IMR-90 (cell line): ENCODE measurements around the gene DGKG. TPM values are rescaled to one million over a fixed set of nuclear protein-coding genes. Genes with fewer than 3 reads are reported as not detected.

Experiments
- ATAC-seq: fragments of 200-7000 bp; cut with Tn5 transposase; 2 replicates; pipeline ENCODE4 v1.9.1; 2020; ENCODE audit warnings: low read depth, mild to moderate bottlenecking, moderate library complexity
- BruUV-seq: library from RNA; stranded (reverse); fragments of 400-500 nt; replicated peaks from 2 replicates; lab custom pipeline; 2021; lab: Mats Ljungman, UMichigan
- CTCF ChIA-PET: fragments of 300-600 bp; formaldehyde crosslinking; extraction: SDS; loops from one replicate; lab custom pipeline; 2021; ENCODE audit warnings: antibody characterized with exemption; lab: Yijun Ruan, JAX
- POLR2A ChIA-PET: fragments of 300-600 bp; sonication (Branson Sonifier 250); formaldehyde crosslinking; loops from one replicate; lab custom pipeline; 2022; ENCODE audit warnings: antibody characterized with exemption; ENCODE audit not compliant: unreplicated experiment; lab: Charles Lee
- DNase-seq: peaks from one replicate; pipeline ENCODE4 v3.0.0; 2013
- H2AFZ ChIP-seq: replicated peaks from 2 replicates; pipeline ENCODE3; 2013; ENCODE audit warnings: low read length, mild to moderate bottlenecking; ENCODE audit not compliant: poor library complexity
- H2AK5ac ChIP-seq: 2 replicates; pipeline ENCODE4 v1.6.1; 2013; ENCODE audit warnings: low read depth, low read length, inconsistent platforms
- H2AK9ac ChIP-seq: replicated peaks from 2 replicates; pipeline ENCODE3; 2013; ENCODE audit warnings: mild to moderate bottlenecking, low read depth, low read length, moderate library complexity; ENCODE audit not compliant: poor library complexity
- H2BK120ac ChIP-seq: 2 replicates; pipeline ENCODE4 v1.6.1; 2013; ENCODE audit warnings: low read depth, low read length, inconsistent platforms
- H2BK15ac ChIP-seq: 3 replicates; pipeline ENCODE4 v1.6.1; 2013; ENCODE audit warnings: low read depth, low read length, inconsistent platforms
- H2BK20ac ChIP-seq: 2 replicates; pipeline ENCODE4 v1.6.1; 2013; ENCODE audit warnings: low read depth, mild to moderate bottlenecking, inconsistent platforms, low read length, moderate library complexity
- H2BK5ac ChIP-seq: 2 replicates; pipeline ENCODE4 v1.6.1; 2013; ENCODE audit warnings: mild to moderate bottlenecking, low read depth, low read length, inconsistent platforms; ENCODE audit not compliant: poor library complexity, severe bottlenecking
- H3K14ac ChIP-seq: replicated peaks from 2 replicates; pipeline ENCODE4 v1.6.1; 2013; ENCODE audit warnings: low read depth, low read length, inconsistent platforms
- H3K18ac ChIP-seq: 2 replicates; pipeline ENCODE4 v1.6.1; 2013; ENCODE audit warnings: low read depth, low read length, control low read depth
- H3K23ac ChIP-seq: 2 replicates; pipeline ENCODE4 v1.6.1; 2013; ENCODE audit warnings: low read depth, low read length, inconsistent platforms
- H3K27ac ChIP-seq: 2 replicates; pipeline ENCODE4 v1.5.1; 2013; ENCODE audit warnings: mild to moderate bottlenecking, control low read depth, low read length; ENCODE audit not compliant: insufficient read depth
- H3K27me3 ChIP-seq: 2 replicates; pipeline ENCODE4 v1.6.1; 2013; ENCODE audit warnings: low read length; ENCODE audit not compliant: control insufficient read depth, insufficient read depth
- H3K36me3 ChIP-seq: 2 replicates; pipeline ENCODE4 v1.6.1; 2013; ENCODE audit warnings: low read length, mixed read lengths; ENCODE audit not compliant: control insufficient read depth, insufficient read depth
- H3K4ac ChIP-seq: 2 replicates; pipeline ENCODE4 v1.6.1; 2013; ENCODE audit warnings: low read depth, low read length, inconsistent platforms
- H3K4me1 ChIP-seq: 2 replicates; pipeline ENCODE4 v1.6.1; 2013; ENCODE audit warnings: low read length, mixed read lengths; ENCODE audit not compliant: control insufficient read depth, insufficient read depth
- H3K4me2 ChIP-seq: 2 replicates; pipeline ENCODE4 v1.6.1; 2013; ENCODE audit warnings: low read depth, mild to moderate bottlenecking, control low read depth, low read length, moderate library complexity
- H3K4me3 ChIP-seq: 2 replicates; pipeline ENCODE4 v1.5.1; 2013; ENCODE audit warnings: low read depth, mild to moderate bottlenecking, control low read depth, low read length, moderate library complexity; ENCODE audit not compliant: insufficient read depth
- H3K56ac ChIP-seq: 2 replicates; pipeline ENCODE4 v1.6.1; 2013; ENCODE audit warnings: low read length, inconsistent platforms; ENCODE audit not compliant: insufficient read depth; ENCODE audit errors: extremely low read depth
- H3K79me1 ChIP-seq, 2 experiments: 2 replicates each; pipeline ENCODE4 v1.6.1; 2013; ENCODE audit warnings: low read length in 2 of 2, inconsistent platforms in 1 of 2, low read depth in 1 of 2
- H3K9ac ChIP-seq: 2 replicates; pipeline ENCODE4 v1.6.1; 2013; ENCODE audit warnings: low read depth, low read length, control low read depth
- H3K9me1 ChIP-seq: 2 replicates; pipeline ENCODE4 v1.6.1; 2013; ENCODE audit warnings: low read length, inconsistent platforms; ENCODE audit not compliant: insufficient read depth
- H3K9me3 ChIP-seq: 2 replicates; pipeline ENCODE4 v1.6.1; 2013; ENCODE audit warnings: low read length; ENCODE audit not compliant: control insufficient read depth, insufficient read depth
- H4K20me1 ChIP-seq: 2 replicates; pipeline ENCODE4 v1.6.1; 2013; ENCODE audit warnings: low read length, inconsistent platforms; ENCODE audit not compliant: insufficient read depth
- H4K5ac ChIP-seq: 2 replicates; pipeline ENCODE4 v1.6.1; 2013; ENCODE audit warnings: mild to moderate bottlenecking, low read depth, low read length, control low read depth
- H4K8ac ChIP-seq, 2 experiments: 2 replicates each; pipeline ENCODE4 v1.6.1; 2013; ENCODE audit warnings: low read depth in 2 of 2, low read length in 2 of 2, control low read depth in 1 of 2, inconsistent platforms in 1 of 2
- H4K91ac ChIP-seq: 2 replicates; pipeline ENCODE4 v1.6.1; 2013; ENCODE audit warnings: low read depth, low read length, inconsistent platforms; ENCODE audit not compliant: insufficient read depth
- BHLHE40 ChIP-seq: fragments of 150-350 bp; IDR thresholded peaks from 2 replicates; pipeline ENCODE4 v1.6.1; 2016; ENCODE audit warnings: mild to moderate bottlenecking, low read depth, low read length
- CEBPB ChIP-seq: IDR thresholded peaks from 2 replicates; pipeline ENCODE4 v1.6.1; 2012; ENCODE audit warnings: low read depth, low read length, improper control_type of control experiment
- CHD1 ChIP-seq: IDR thresholded peaks from 2 replicates; pipeline ENCODE4 v1.6.1; 2012; ENCODE audit warnings: low read depth, low read length, improper control_type of control experiment
- FOS ChIP-seq: fragments of 150-350 bp; IDR thresholded peaks from 2 replicates; pipeline ENCODE4 v1.6.1; 2016; ENCODE audit warnings: low read depth, low read length
- MAFK ChIP-seq: IDR thresholded peaks from 2 replicates; pipeline ENCODE4 v1.6.1; 2012; ENCODE audit warnings: low read depth, low read length, improper control_type of control experiment
- MAZ ChIP-seq: IDR thresholded peaks from 2 replicates; pipeline ENCODE4 v1.6.1; 2012; ENCODE audit warnings: low read depth, mild to moderate bottlenecking, low read length, improper control_type of control experiment, moderate library complexity, borderline replicate concordance
- MXI1 ChIP-seq: IDR thresholded peaks from 2 replicates; pipeline ENCODE4 v1.6.1; 2012; ENCODE audit warnings: low read depth, mild to moderate bottlenecking, low read length, moderate library complexity, borderline replicate concordance
- NFE2L2 ChIP-seq: fragments of 150-350 bp; IDR thresholded peaks from 2 replicates; pipeline ENCODE4 v1.6.1; 2016; ENCODE audit warnings: low read depth, mild to moderate bottlenecking, low read length
- POLR2A ChIP-seq: IDR thresholded peaks from 2 replicates; pipeline ENCODE4 v1.6.1; 2012; ENCODE audit warnings: mild to moderate bottlenecking, low read depth, low read length
- RAD21 ChIP-seq: IDR thresholded peaks from 2 replicates; pipeline ENCODE4 v1.6.1; 2012; ENCODE audit warnings: low read length, improper control_type of control experiment
- RCOR1 ChIP-seq: IDR thresholded peaks from 2 replicates; pipeline ENCODE4 v1.6.1; 2012; ENCODE audit warnings: mild to moderate bottlenecking, low read length, improper control_type of control experiment; ENCODE audit not compliant: insufficient replicate concordance
- RFX5 ChIP-seq: IDR thresholded peaks from 2 replicates; pipeline ENCODE4 v1.8.0; 2012; ENCODE audit warnings: low read depth, mild to moderate bottlenecking, low read length, moderate library complexity
- SMC3 ChIP-seq: fragments of 150-350 bp; IDR thresholded peaks from 2 replicates; pipeline ENCODE4 v1.6.1; 2016; ENCODE audit warnings: low read depth, mild to moderate bottlenecking, antibody characterized with exemption, low read length, moderate library complexity
- WGBS, 2 experiments: methylation state at CpG; one replicate each; pipeline versions ENCODE4 v1.1.5 to v1.1.7; 2013; ENCODE audit warnings: missing lambda C conversion rate in 2 of 2; ENCODE audit not compliant: insufficient read length in 1 of 2; ENCODE audit errors: extremely low coverage in 2 of 2; 5-methylcytosine and 5-hydroxymethylcytosine counted together
- dilution Hi-C: fragments of 300-500 bp; cut with HindIII; formaldehyde crosslinking; loops from one replicate; pipeline ENCODE4 v1.14.3; 2018; ENCODE audit warnings: low sequenced_read_pairs; ENCODE audit not compliant: unreplicated experiment
- in situ Hi-C: fragments of 300-500 bp; cut with MboI; formaldehyde crosslinking; loops from 3 replicates; pipeline ENCODE4 v1.14.3; 2019; ENCODE audit warnings: low sequenced_read_pairs, inconsistent platforms, mixed read lengths
- intact Hi-C: fragments of 100-400 bp; cut with micrococcal nuclease; formaldehyde crosslinking; loops from 2 replicates; pipeline ENCODE4 v1.10.0; 2022
- polyA plus RNA-seq, 3 experiments: library from polyadenylated mRNA; depleted of rRNA; stranded (reverse); fragments of >200 nt; gene quantifications; 2 replicates each; pipeline ENCODE4 v1.2.3, GENCODE V29; 2012; ENCODE audit warnings: low replicate concordance in 1 of 3
- total RNA-seq: library from RNA; depleted of rRNA; stranded (reverse); fragments of >200 nt; gene quantifications from 2 replicates; pipeline ENCODE4 v1.2.3, GENCODE V29; 2012
- TF ChIP-seq, protein P1 (sequence below): conservative IDR thresholded peaks from 2 replicates; pipeline ENCODE4 v1.5.1; 2012; ENCODE audit warnings: mild to moderate bottlenecking, low read depth, low read length, improper control_type of control experiment
- TF ChIP-seq, protein P2 (sequence below): fragments of 150-350 bp; IDR thresholded peaks from 2 replicates; pipeline ENCODE4 v1.6.1; 2017; ENCODE audit warnings: mild to moderate bottlenecking, antibody characterized with exemption, low read length, low read depth
- TF ChIP-seq, protein P3 (sequence below): fragments of 150-350 bp; IDR thresholded peaks from 2 replicates; pipeline ENCODE4 v1.6.1; 2016; ENCODE audit warnings: low read depth, mild to moderate bottlenecking, low read length, moderate library complexity, borderline replicate concordance

Gene DGKG
- total and polyA plus RNA-seq, 2 of the 4 experiments (the other 2 are of a cell fraction), result 1.2 to 4.1 TPM

DNA sequence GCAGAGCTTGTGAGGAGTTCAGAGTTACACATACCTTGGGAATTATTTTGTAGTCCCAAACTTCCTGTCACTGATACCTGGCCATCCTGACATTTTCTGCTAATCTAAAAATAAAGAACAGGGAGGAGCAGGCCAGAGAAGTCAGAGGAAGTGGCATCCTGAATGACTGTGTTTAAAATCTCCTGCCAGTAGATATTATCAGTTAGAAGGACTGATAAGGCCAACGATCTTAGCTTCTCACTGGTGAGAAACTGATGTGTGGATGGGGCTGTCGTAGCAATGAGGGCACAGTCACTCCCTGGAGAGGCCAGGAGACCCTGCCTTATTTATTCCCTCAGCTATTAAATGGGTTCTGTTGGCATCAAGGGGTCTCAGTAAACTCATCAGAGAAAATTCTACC, 115.1 kb downstream of the DGKG start:
- H2BK120ac ChIP-seq, result no peak overlapping the region
- ATAC-seq (no peak), DNase-seq (no peak)
- no peak overlapping the region for H4K91ac ChIP-seq
- dilution Hi-C loops, result no loop called here
- no peak overlapping the region for H3K4ac ChIP-seq
- TF ChIP-seq, protein P1, sequence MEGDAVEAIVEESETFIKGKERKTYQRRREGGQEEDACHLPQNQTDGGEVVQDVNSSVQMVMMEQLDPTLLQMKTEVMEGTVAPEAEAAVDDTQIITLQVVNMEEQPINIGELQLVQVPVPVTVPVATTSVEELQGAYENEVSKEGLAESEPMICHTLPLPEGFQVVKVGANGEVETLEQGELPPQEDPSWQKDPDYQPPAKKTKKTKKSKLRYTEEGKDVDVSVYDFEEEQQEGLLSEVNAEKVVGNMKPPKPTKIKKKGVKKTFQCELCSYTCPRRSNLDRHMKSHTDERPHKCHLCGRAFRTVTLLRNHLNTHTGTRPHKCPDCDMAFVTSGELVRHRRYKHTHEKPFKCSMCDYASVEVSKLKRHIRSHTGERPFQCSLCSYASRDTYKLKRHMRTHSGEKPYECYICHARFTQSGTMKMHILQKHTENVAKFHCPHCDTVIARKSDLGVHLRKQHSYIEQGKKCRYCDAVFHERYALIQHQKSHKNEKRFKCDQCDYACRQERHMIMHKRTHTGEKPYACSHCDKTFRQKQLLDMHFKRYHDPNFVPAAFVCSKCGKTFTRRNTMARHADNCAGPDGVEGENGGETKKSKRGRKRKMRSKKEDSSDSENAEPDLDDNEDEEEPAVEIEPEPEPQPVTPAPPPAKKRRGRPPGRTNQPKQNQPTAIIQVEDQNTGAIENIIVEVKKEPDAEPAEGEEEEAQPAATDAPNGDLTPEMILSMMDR, result no peak
- TF ChIP-seq, protein P2, sequence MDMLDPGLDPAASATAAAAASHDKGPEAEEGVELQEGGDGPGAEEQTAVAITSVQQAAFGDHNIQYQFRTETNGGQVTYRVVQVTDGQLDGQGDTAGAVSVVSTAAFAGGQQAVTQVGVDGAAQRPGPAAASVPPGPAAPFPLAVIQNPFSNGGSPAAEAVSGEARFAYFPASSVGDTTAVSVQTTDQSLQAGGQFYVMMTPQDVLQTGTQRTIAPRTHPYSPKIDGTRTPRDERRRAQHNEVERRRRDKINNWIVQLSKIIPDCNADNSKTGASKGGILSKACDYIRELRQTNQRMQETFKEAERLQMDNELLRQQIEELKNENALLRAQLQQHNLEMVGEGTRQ, result no peak
- TF ChIP-seq POLR2A (no peak), RCOR1 (no peak), NFE2L2 (no peak), MXI1 (no peak), RFX5 (no peak), BHLHE40 (no peak), MAZ (no peak), CHD1 (no peak), SMC3 (no peak), MAFK (no peak), RAD21 (no peak), CEBPB (no peak), FOS (no peak)
- TF ChIP-seq, protein P3, sequence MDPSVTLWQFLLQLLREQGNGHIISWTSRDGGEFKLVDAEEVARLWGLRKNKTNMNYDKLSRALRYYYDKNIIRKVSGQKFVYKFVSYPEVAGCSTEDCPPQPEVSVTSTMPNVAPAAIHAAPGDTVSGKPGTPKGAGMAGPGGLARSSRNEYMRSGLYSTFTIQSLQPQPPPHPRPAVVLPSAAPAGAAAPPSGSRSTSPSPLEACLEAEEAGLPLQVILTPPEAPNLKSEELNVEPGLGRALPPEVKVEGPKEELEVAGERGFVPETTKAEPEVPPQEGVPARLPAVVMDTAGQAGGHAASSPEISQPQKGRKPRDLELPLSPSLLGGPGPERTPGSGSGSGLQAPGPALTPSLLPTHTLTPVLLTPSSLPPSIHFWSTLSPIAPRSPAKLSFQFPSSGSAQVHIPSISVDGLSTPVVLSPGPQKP, result no peak
- 0 out of 2 replicates have a peak, but pooled peaks cover 2% of the 10 kb centered on the region for H3K4me1 ChIP-seq
- intact Hi-C loops, result no loop called here
- ChIA-PET CTCF (interaction anchor here (1.0 to 1.6 kb wide), 2 partner anchors 13 to 264 kb away, joined by 3 to 4 read pairs; no protein-coding TSS in a partner anchor), POLR2A (no interaction called here)
- peaks cover 25% of the 10 kb centered on the region for H3K27me3 ChIP-seq
- no peak overlapping the region for H3K56ac ChIP-seq
- H3K4me2 ChIP-seq, result no peak overlapping the region
- no peaks in the 10 kb centered on the region for H3K9me3 ChIP-seq
- H2BK20ac ChIP-seq, result no peak overlapping the region
- H3K18ac ChIP-seq, result no peak overlapping the region
- no peak overlapping the region for H2AK5ac ChIP-seq
- no TSS peak for BruUV-seq
- no peak overlapping the region for H3K9ac ChIP-seq
- no peak overlapping the region for H3K27ac ChIP-seq
- no peaks in the 10 kb centered on the region for H3K79me1 ChIP-seq
- H3K36me3 ChIP-seq, result no peaks in the 10 kb centered on the region
- no peak overlapping the region for H2AK9ac ChIP-seq
- in situ Hi-C loops, result no loop called here
- no peak overlapping the region for H3K4me3 ChIP-seq
- no peak overlapping the region for H2AFZ ChIP-seq
- H4K5ac ChIP-seq, result no peak overlapping the region
- H4K20me1 ChIP-seq, result no peaks in the 10 kb centered on the region
- WGBS, 2 experiments, result no CpG with 5 or more reads among the region's 2 CpGs
- no peak overlapping the region for H3K14ac ChIP-seq
- no peak overlapping the region for H2BK5ac ChIP-seq
- no peaks in the 10 kb centered on the region for H3K9me1 ChIP-seq
- H2BK15ac ChIP-seq, result no peak overlapping the region
- no peak overlapping the region for H3K23ac ChIP-seq
- no peak overlapping the region for H4K8ac ChIP-seq
